ENCODE data around the gene PSMB3. TPM values are rescaled to one million over a fixed set of nuclear protein-coding genes. Genes with fewer than 3 reads are reported as not detected.

Gene PSMB3
- polyA plus RNA-seq, 3 donors: 315 to 689 (median 625) TPM

GRCh38 chr17:38739305-38739704, 13.2 kb upstream of the PSMB3 start:
- H3K36me3 ChIP-seq (replicated peaks in 1 of 2; ENCODE audit: control insufficient read depth in 1 of 2, insufficient read depth in 2 of 2, low read length in 2 of 2): peaks cover 0 to 2% of the 10 kb centered on the region in 2 donors
- Mint-ChIP-seq H3K4me1 (peaks cover 2% of the 10 kb centered on the region), H3K36me3 (peaks cover 0 to 2% of the 10 kb centered on the region in 2 donors), H3K27ac (peak overlapping the region in 1 of 7 donors; percentile 21), H3K4me3 (no peak overlapping the region), H3K9me3 (no peaks in the 10 kb centered on the region), H3K27me3 (ENCODE audit: low read depth in 3 of 3) (peaks cover 27 to 44% (median 31%) of the 10 kb centered on the region in 3 donors)
- WGBS (ENCODE audit: insufficient coverage): 100% methylated on average over 4 of the region's 14 CpGs
- TF ChIP-seq, protein P1, sequence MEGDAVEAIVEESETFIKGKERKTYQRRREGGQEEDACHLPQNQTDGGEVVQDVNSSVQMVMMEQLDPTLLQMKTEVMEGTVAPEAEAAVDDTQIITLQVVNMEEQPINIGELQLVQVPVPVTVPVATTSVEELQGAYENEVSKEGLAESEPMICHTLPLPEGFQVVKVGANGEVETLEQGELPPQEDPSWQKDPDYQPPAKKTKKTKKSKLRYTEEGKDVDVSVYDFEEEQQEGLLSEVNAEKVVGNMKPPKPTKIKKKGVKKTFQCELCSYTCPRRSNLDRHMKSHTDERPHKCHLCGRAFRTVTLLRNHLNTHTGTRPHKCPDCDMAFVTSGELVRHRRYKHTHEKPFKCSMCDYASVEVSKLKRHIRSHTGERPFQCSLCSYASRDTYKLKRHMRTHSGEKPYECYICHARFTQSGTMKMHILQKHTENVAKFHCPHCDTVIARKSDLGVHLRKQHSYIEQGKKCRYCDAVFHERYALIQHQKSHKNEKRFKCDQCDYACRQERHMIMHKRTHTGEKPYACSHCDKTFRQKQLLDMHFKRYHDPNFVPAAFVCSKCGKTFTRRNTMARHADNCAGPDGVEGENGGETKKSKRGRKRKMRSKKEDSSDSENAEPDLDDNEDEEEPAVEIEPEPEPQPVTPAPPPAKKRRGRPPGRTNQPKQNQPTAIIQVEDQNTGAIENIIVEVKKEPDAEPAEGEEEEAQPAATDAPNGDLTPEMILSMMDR (IDR thresholded peaks at IDR 0.05): no peak
- H3K4me2 ChIP-seq (replicated peaks; ENCODE audit: extremely low read depth, low read length, poor library complexity, severe bottlenecking): no peak overlapping the region
- no peak overlapping the region for H2AFZ ChIP-seq (ENCODE audit: insufficient read depth, low read depth, low read length, poor library complexity, severe bottlenecking)
- H3K79me2 ChIP-seq (ENCODE audit: insufficient read depth, low read length): no peaks in the 10 kb centered on the region
- intact Hi-C loops (cut with micrococcal nuclease): no loop called here
- DNase-seq: no peak
- no peaks in the 10 kb centered on the region for H3K4me1 ChIP-seq (ENCODE audit: control insufficient read depth in 1 of 2, insufficient read depth in 2 of 2, low read length in 2 of 2)
- H3K4me3 ChIP-seq (replicated peaks in 1 of 3; ENCODE audit: low read depth in 2 of 3, low read length in 3 of 3): no peak overlapping the region
- peaks cover 7% of the 10 kb centered on the region for H4K20me1 ChIP-seq (ENCODE audit: insufficient read depth, low read length)
- no peak overlapping the region for H3K9ac ChIP-seq (ENCODE audit: insufficient read depth, low read length, poor library complexity, severe bottlenecking)
- no peaks in the 10 kb centered on the region for H3K9me3 ChIP-seq (replicated peaks in 1 of 2; ENCODE audit: control insufficient read depth in 1 of 2, insufficient read depth in 1 of 2, low read length in 2 of 2)
- H3K27ac ChIP-seq (ENCODE audit: low read depth in 1 of 2, low read length in 2 of 2): no peak overlapping the region
- H3K27me3 ChIP-seq (ENCODE audit: control insufficient read depth in 2 of 2, insufficient read depth in 2 of 2, low read length in 2 of 2): peaks cover 0 to 4% of the 10 kb centered on the region in 2 donors

DNA sequence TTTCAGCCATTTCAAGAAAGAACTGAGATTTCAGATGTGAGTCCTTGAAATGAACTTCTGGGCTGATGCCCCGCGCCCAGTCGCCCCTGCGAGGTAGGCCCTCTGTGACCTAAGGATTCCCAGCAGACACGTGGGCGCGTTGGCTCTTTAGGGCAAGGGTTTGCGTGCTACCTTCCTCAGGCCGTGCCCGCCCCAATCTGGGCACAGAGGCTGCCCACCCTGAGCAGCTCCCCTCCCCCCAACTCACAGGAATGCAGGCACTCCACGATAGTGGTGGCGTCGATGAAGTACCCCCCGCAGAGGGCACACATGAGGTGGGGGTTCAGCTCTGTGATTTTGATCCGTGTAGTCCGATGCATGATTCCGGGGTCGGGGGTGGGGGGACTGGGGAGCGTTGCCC, 12.5 kb upstream of the PSMB3 start:
- no peaks in the 10 kb centered on the region for H3K9me3 ChIP-seq (replicated peaks in 1 of 2; ENCODE audit: control insufficient read depth in 1 of 2, insufficient read depth in 1 of 2, low read length in 2 of 2)
- H4K20me1 ChIP-seq (ENCODE audit: insufficient read depth, low read length): peaks cover 7% of the 10 kb centered on the region
- Mint-ChIP-seq H3K9me3 (no peaks in the 10 kb centered on the region), H3K27me3 (ENCODE audit: low read depth in 3 of 3) (peaks cover 34 to 51% (median 38%) of the 10 kb centered on the region in 3 donors), H3K36me3 (no peaks in the 10 kb centered on the region), H3K27ac (no peak overlapping the region), H3K4me3 (peak overlapping the region in 1 of 2 donors; percentile 35), H3K4me1 (peaks cover under 1% of the 10 kb centered on the region)
- WGBS (ENCODE audit: insufficient coverage): 98% methylated on average over 9 of the region's 19 CpGs
- no peak overlapping the region for H3K9ac ChIP-seq (ENCODE audit: insufficient read depth, low read length, poor library complexity, severe bottlenecking)
- no peaks in the 10 kb centered on the region for H3K79me2 ChIP-seq (ENCODE audit: insufficient read depth, low read length)
- H3K4me1 ChIP-seq (ENCODE audit: control insufficient read depth in 1 of 2, insufficient read depth in 2 of 2, low read length in 2 of 2): no peaks in the 10 kb centered on the region
- H3K4me3 ChIP-seq (replicated peaks in 1 of 3; ENCODE audit: low read depth in 2 of 3, low read length in 3 of 3): no peak overlapping the region
- no peak overlapping the region for H3K4me2 ChIP-seq (replicated peaks; ENCODE audit: extremely low read depth, low read length, poor library complexity, severe bottlenecking)
- peaks cover 0 to 8% of the 10 kb centered on the region in 2 donors for H3K27me3 ChIP-seq (ENCODE audit: control insufficient read depth in 2 of 2, insufficient read depth in 2 of 2, low read length in 2 of 2)
- intact Hi-C loops (cut with micrococcal nuclease): no loop called here
- TF ChIP-seq, protein P1 (IDR thresholded peaks at IDR 0.05): no peak
- H3K36me3 ChIP-seq (replicated peaks in 1 of 2; ENCODE audit: control insufficient read depth in 1 of 2, insufficient read depth in 2 of 2, low read length in 2 of 2): no peaks in the 10 kb centered on the region
- no peak for DNase-seq
- no peak overlapping the region for H3K27ac ChIP-seq (ENCODE audit: low read depth in 1 of 2, low read length in 2 of 2)
- no peak overlapping the region for H2AFZ ChIP-seq (ENCODE audit: insufficient read depth, low read depth, low read length, poor library complexity, severe bottlenecking)

Measured in CD14-positive monocyte (primary cell).